Stimulated activated memory B cell treated with anti-CD40 and anti-IgM and Interleukin-4, amounts not matched to agents 10 μg/mL and 1 μg/mL and 100 μg/mL, for 72 hours (primary cell): ENCODE data around the gene SPATA25.
A peak's percentile ranks its signal among the peaks of the same experiment; 100 is the strongest.
"Not testable (repeated sequence)": the region's sequence is repeated elsewhere in the genome, so short reads cannot be mapped to it uniquely, and the experiment has no call there.

Experiments used
- ATAC-seq: fragments of 150-1000 bp; cut with Tn5 transposase; 2 replicates; pipeline ENCODE4 v1.10.0; 2021
- H3K27ac Mint-ChIP-seq: one replicate; pipeline ENCODE4 v1.8.0; 2022; ENCODE audit warnings: mild to moderate bottlenecking, mixed read lengths
- H3K27me3 Mint-ChIP-seq: one replicate; pipeline ENCODE4 v1.8.0; 2022; ENCODE audit warnings: mixed read lengths
- H3K36me3 Mint-ChIP-seq: one replicate; pipeline ENCODE4 v1.8.0; 2022; ENCODE audit warnings: mixed read lengths
- H3K4me1 Mint-ChIP-seq: one replicate; pipeline ENCODE4 v1.8.0; 2022; ENCODE audit warnings: mixed read lengths
- H3K4me3 Mint-ChIP-seq: one replicate; pipeline ENCODE4 v1.8.0; 2022; ENCODE audit warnings: mild to moderate bottlenecking, moderate library complexity, mixed read lengths
- H3K9me3 Mint-ChIP-seq: one replicate; pipeline ENCODE4 v1.8.0; 2022; ENCODE audit warnings: mixed read lengths

Gene SPATA25

GRCh38 chr20:45892049-45892825 is 4.8 kb upstream of the SPATA25 start:
- H3K36me3 Mint-ChIP-seq: peaks cover 25% of the 10 kb centered on the region
- peaks cover 49% of the 10 kb centered on the region for H3K4me1 Mint-ChIP-seq
- H3K4me3 Mint-ChIP-seq: peak overlapping the region; percentile 90
- H3K9me3 Mint-ChIP-seq: no peaks in the 10 kb centered on the region
- no peaks in the 10 kb centered on the region for H3K27me3 Mint-ChIP-seq
- ATAC-seq: no peak
- H3K27ac Mint-ChIP-seq: peak overlapping the region; percentile 88

- Mint-ChIP-seq H3K27me3 (no peaks in the 10 kb centered on the region), H3K27ac (peak within 1 kb of the TSS; percentile 88), H3K9me3 (no peaks in the 10 kb centered on the region), H3K4me3 (peak within 1 kb of the TSS; percentile 90), H3K4me1 (peaks cover 56% of the 10 kb centered on the region), H3K36me3 (peaks cover 20% of the 10 kb centered on the region)
- ATAC-seq: peak; percentile 90
Observed at GRCh38 chr20:45890985-45891983, 3.9 kb upstream of the SPATA25 start, which contains the start of the genes CTSA and NEURL2. TSS of gene CTSA (plus strand) at chr20:45891335. CDS start at chr20:45891569, 234 bp downstream. TSS of gene NEURL2 (minus strand) at chr20:45891208. CDS start at chr20:45890991, 217 bp downstream.

- ATAC-seq: peak; percentile 18
- Mint-ChIP-seq H3K36me3 (peaks cover 20% of the 10 kb centered on the region), H3K9me3 (no peaks in the 10 kb centered on the region), H3K27ac (peak overlapping the region; percentile 88), H3K4me3 (peak overlapping the region; percentile 90), H3K27me3 (no peaks in the 10 kb centered on the region), H3K4me1 (peaks cover 58% of the 10 kb centered on the region)
Observed at GRCh38 chr20:45890077-45890984, 2.9 kb upstream of the SPATA25 start.

- H3K27me3 Mint-ChIP-seq: no peaks in the 10 kb centered on the region
- H3K4me3 Mint-ChIP-seq: no peak overlapping the region
- H3K27ac Mint-ChIP-seq: peak overlapping the region; percentile 88
- peaks cover 66% of the 10 kb centered on the region for H3K4me1 Mint-ChIP-seq
- H3K9me3 Mint-ChIP-seq: no peaks in the 10 kb centered on the region
- no peak for ATAC-seq
- H3K36me3 Mint-ChIP-seq: peaks cover 13% of the 10 kb centered on the region
Observed at GRCh38 chr20:45888681-45889080, 1.3 kb upstream of the SPATA25 start.

- H3K4me1 Mint-ChIP-seq: peaks cover 66% of the 10 kb centered on the region
- H3K36me3 Mint-ChIP-seq: peaks cover 27% of the 10 kb centered on the region
- no peaks in the 10 kb centered on the region for H3K27me3 Mint-ChIP-seq
- H3K9me3 Mint-ChIP-seq: no peaks in the 10 kb centered on the region
- no peak overlapping the region for H3K4me3 Mint-ChIP-seq
- H3K27ac Mint-ChIP-seq: no peak overlapping the region
- no peak for ATAC-seq
Observed at GRCh38 chr20:45886590-45887345, 654 bp downstream of the SPATA25 start.

- no peaks in the 10 kb centered on the region for H3K9me3 Mint-ChIP-seq
- ATAC-seq: no peak
- H3K36me3 Mint-ChIP-seq: peaks cover 27% of the 10 kb centered on the region
- H3K4me1 Mint-ChIP-seq: peaks cover 52% of the 10 kb centered on the region
- H3K4me3 Mint-ChIP-seq: no peak overlapping the region
- H3K27me3 Mint-ChIP-seq: no peaks in the 10 kb centered on the region
- H3K27ac Mint-ChIP-seq: peak overlapping the region; percentile 31
Observed at GRCh38 chr20:45883100-45883469, 4.3 kb downstream of the SPATA25 start.

GRCh38 chr20:45882469-45883099 is 4.8 kb downstream of the SPATA25 start:
- peaks cover 52% of the 10 kb centered on the region for H3K4me1 Mint-ChIP-seq
- H3K27me3 Mint-ChIP-seq: no peaks in the 10 kb centered on the region
- H3K4me3 Mint-ChIP-seq: peak overlapping the region; percentile 59
- peaks cover 27% of the 10 kb centered on the region for H3K36me3 Mint-ChIP-seq
- no peaks in the 10 kb centered on the region for H3K9me3 Mint-ChIP-seq
- H3K27ac Mint-ChIP-seq: peak overlapping the region; percentile 83
- no peak for ATAC-seq

- peak within 1 kb of the TSS; percentile 83 for H3K27ac Mint-ChIP-seq
- ATAC-seq: peak; percentile 99
- peaks cover 21% of the 10 kb centered on the region for H3K36me3 Mint-ChIP-seq
- peak within 1 kb of the TSS; percentile 81 for H3K4me3 Mint-ChIP-seq
- peaks cover 45% of the 10 kb centered on the region for H3K4me1 Mint-ChIP-seq
- no peaks in the 10 kb centered on the region for H3K27me3 Mint-ChIP-seq
- no peaks in the 10 kb centered on the region for H3K9me3 Mint-ChIP-seq
Observed at GRCh38 chr20:45880988-45881788, 6.2 kb downstream of the SPATA25 start, which contains the start of gene ZSWIM1. TSS of gene ZSWIM1 (plus strand) at chr20:45881227. CDS start at chr20:45882593, 1,366 bp downstream.

GRCh38 chr20:45878076-45878761 is 9.2 kb downstream of the SPATA25 start:
- no peaks in the 10 kb centered on the region for H3K27me3 Mint-ChIP-seq
- no peak overlapping the region for H3K4me3 Mint-ChIP-seq
- H3K9me3 Mint-ChIP-seq: no peaks in the 10 kb centered on the region
- H3K4me1 Mint-ChIP-seq: peaks cover 25% of the 10 kb centered on the region
- peaks cover 10% of the 10 kb centered on the region for H3K36me3 Mint-ChIP-seq
- H3K27ac Mint-ChIP-seq: no peak overlapping the region
- no peak for ATAC-seq

GRCh38 chr20:45874576-45874975 is 12.8 kb downstream of the SPATA25 start:
- ATAC-seq: no peak
- Mint-ChIP-seq H3K27me3 (no peaks in the 10 kb centered on the region), H3K4me1 (no peaks in the 10 kb centered on the region), H3K36me3 (peaks cover 6% of the 10 kb centered on the region), H3K27ac (no peak overlapping the region), H3K9me3 (no peaks in the 10 kb centered on the region), H3K4me3 (no peak overlapping the region)

GRCh38 chr20:45874104-45874481 is 13.3 kb downstream of the SPATA25 start:
- not testable (repeated sequence) for H3K4me3 Mint-ChIP-seq, H3K9me3 Mint-ChIP-seq, H3K27ac Mint-ChIP-seq, H3K36me3 Mint-ChIP-seq, H3K4me1 Mint-ChIP-seq, ATAC-seq, H3K27me3 Mint-ChIP-seq

- Mint-ChIP-seq H3K27me3 (no peaks in the 10 kb centered on the region), H3K4me1 (no peaks in the 10 kb centered on the region), H3K4me3 (no peak overlapping the region), H3K27ac (no peak overlapping the region), H3K9me3 (no peaks in the 10 kb centered on the region), H3K36me3 (peaks cover 6% of the 10 kb centered on the region)
- ATAC-seq: no peak
Observed at GRCh38 chr20:45873409-45874103, 13.9 kb downstream of the SPATA25 start.
